Measurements from ENCODE around the gene IL25.
"Not testable (repeated sequence)": the region's sequence is repeated elsewhere in the genome, so short reads cannot be mapped to it uniquely, and the experiment has no call there.

The IL25 gene

DNA sequence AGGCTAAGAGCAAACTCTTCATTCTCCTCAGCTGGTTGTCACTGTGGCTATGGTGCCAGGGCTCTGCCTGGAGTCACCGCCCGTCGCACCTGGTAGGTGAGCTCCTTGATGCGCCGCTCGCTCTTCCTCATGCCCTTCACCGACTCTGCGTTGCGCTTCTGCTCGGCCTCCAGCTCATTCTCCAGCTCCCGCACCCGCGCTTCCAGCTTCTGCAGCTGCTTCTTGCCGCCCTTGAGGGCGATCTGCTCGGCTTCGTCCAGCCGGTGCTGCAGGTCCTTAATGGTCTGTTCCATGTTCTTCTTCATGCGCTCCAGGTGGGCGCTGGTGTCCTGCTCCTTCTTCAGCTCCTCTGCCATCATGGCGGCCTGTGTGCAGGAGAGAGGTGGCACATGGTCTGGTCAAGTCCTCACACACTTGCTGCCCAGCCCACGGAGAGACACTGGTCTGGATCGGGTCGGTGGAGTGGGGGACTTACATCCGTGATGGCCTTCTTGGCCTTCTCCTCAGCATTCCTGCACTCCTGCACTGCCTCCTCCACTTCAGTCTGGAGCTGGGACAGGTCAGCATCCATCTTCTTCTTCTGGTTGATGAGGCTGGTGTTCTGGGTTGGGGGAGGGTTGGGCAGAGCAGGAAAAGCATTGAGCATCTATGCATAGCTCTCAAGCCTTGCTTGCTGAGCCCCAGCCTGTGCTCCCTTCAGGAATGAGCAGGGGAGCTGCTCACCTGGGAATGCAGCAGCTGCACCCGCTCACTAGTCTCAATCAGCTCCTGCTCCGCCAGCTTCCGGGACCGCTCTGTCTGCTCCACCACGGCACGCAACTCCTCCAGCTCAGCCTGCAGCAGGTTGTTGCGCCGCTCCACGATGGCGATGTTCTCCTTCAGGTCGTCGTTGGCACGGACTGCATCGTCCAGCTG, 42.6 kb downstream of the IL25 start:
- no peak for DNase-seq

- DNase-seq = no peak
These were observed 43.5 kb downstream of the IL25 start for GRCh38 chr14:23415821-23416778.

GRCh38 chr14:23416801-23417200, 44.2 kb downstream of the IL25 start:
- no peak for DNase-seq

DNA sequence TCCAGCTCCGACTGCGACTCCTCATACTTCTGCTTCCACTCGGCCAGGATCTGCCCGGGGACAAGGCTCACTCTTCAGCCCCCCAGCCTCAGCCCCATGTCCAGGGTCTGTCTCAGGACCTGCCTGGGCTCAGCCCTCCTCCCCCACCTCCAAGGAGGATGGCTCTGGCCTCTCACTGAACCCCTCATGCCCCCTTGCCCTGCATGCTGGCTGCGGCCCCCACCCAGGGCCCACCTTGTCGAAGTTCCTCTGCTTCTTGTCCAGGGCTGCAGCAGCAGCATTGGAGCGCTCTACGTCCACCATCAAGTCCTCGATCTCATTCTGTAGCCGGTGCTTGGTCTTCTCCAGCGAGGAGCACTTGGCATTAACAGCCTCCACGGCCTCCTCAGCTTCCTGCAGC, 44.7 kb downstream of the IL25 start:
- DNase-seq = not testable (repeated sequence)

DNA sequence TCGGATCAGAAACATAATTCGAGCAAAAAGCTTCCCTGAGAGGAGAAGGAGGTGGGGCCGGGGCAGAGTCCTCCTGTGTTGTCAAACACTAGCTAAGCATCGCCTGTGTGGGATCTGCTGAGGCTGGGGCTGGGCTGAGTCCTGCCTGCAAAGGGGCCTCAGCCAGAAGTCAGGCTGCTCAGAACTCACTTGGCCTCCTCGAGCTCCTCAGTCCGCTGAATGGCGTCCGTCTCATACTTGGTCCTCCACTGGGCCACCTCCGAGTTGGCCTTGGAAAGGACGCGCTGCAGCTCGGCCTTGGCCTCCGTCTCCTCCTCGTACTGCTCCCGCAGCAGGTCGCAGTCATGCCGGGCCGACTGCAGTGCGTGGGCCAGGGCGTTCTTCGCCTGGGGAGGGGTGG, 45.4 kb downstream of the IL25 start:
- no peak for DNase-seq

GRCh38 chr14:23419646-23420045, 47.0 kb downstream of the IL25 start:
- DNase-seq = not testable (repeated sequence)

GRCh38 chr14:23421594-23421993, 49.0 kb downstream of the IL25 start:
- DNase-seq = no peak

DNA sequence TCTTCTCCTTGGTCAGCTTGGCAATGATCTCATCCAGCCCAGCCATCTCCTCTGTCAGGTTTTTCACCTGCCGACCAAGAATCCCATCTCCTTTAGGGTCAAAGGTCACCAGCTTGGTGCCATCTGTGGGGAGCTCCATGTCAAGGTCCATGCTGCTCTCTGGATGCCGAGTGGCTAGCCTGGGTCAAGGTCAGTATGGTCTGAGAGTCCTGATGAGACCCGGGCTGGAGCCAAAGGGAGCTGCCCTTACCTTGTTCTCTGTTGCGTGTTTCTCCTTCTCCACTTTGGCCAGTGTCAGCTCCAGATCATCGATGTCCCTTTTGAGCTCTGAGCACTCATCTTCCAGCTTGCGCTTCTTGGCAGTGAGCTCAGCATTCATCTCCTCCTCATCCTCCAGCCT, 51.0 kb downstream of the IL25 start:
- DNase-seq = no peak

GRCh38 chr14:23425169-23425568, 52.6 kb downstream of the IL25 start:
- no peak for DNase-seq

GRCh38 chr14:23425798-23426197, 53.2 kb downstream of the IL25 start:
- DNase-seq = not testable (repeated sequence)
